ENCODE measurements around the gene SKI. TPM values are rescaled to one million over a fixed set of nuclear protein-coding genes. Genes with fewer than 3 reads are reported as not detected.

Gene SKI
- total RNA-seq, 1 experiment from 2014 or later: 89.5 TPM

DNA sequence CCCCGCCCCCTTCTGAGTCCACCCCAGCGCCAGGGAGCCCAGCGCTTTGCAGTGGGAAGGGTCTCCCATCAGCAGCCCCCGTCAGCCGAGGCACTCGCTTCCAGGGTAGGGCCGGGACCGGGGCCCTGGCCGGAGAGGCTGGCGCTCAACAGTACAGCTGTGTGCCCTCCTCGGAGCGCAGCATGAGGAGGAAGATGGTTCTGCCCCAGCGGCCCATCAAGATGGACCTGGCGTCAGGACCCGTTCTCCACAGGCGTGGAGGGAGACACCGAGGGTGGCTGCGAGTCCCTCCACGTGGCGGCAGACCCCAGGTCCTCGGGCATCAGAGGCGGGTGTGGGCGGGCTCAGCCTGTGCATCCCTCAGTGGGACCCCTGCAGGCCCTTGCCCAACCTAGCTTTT, 109.0 kb downstream of the SKI start:
- Histone ChIP-seq H3T11ph (ENCODE audit: low read length) (no peak overlapping the region), H2BK15ac (ENCODE audit: low read depth, low read length) (no peak overlapping the region), H4K5ac (ENCODE audit: insufficient read length, low read depth, low read length) (no peak overlapping the region), H3K23me2 (ENCODE audit: insufficient read length, low read depth, low read length, poor library complexity, severe bottlenecking) (no peaks in the 10 kb centered on the region), H2BK5ac (ENCODE audit: insufficient read length, low read length) (no peak overlapping the region), H3K18ac (ENCODE audit: insufficient read length, low read depth, low read length) (no peak overlapping the region), H3K79me1 (ENCODE audit: insufficient read depth, low read depth, low read length, poor library complexity, severe bottlenecking) (no peaks in the 10 kb centered on the region), H2AK5ac (ENCODE audit: insufficient read length, low read length) (no peak overlapping the region), H2BK12ac (ENCODE audit: insufficient read length, low read depth, low read length) (no peak overlapping the region), H3K27ac (ENCODE audit: insufficient read length, low read depth, low read length) (no peak overlapping the region), H3K23ac (ENCODE audit: insufficient read length, low read depth, low read length) (no peak overlapping the region), H3K4ac (ENCODE audit: low read depth, low read length) (no peak overlapping the region), H3K9ac (ENCODE audit: extremely low read depth, insufficient read length, low read length) (no peak overlapping the region), H3K79me2 (ENCODE audit: insufficient read depth, low read length) (no peaks in the 10 kb centered on the region), H3K27me3 (ENCODE audit: insufficient read depth, low read length) (no peaks in the 10 kb centered on the region), H4K91ac (ENCODE audit: insufficient read length, low read depth, low read length) (no peak overlapping the region), H2BK120ac (ENCODE audit: low read depth, low read length, poor library complexity, severe bottlenecking) (no peak overlapping the region), H3K56ac (ENCODE audit: insufficient read length, low read depth, low read length) (no peak overlapping the region), H3K4me1 (ENCODE audit: insufficient read depth, low read length) (no peaks in the 10 kb centered on the region), H2AFZ (ENCODE audit: low read length) (no peak overlapping the region), H3K9me3 (ENCODE audit: control insufficient read depth, low read depth, low read length) (no peaks in the 10 kb centered on the region), H4K8ac (replicated peaks; ENCODE audit: insufficient read length, low read depth, low read length) (no peak overlapping the region), H4K20me1 (ENCODE audit: control insufficient read depth, insufficient read depth, insufficient read length) (no peaks in the 10 kb centered on the region), H3K14ac (ENCODE audit: insufficient read depth, low read length) (no peak overlapping the region; the same call in 1 of the 2 replicates), H3K4me2 (ENCODE audit: insufficient read depth, insufficient read length, low read length) (no peak overlapping the region), H2BK20ac (ENCODE audit: low read depth, low read length, poor library complexity, severe bottlenecking) (no peak overlapping the region)
- Mint-ChIP-seq H3K27me3 (ENCODE audit: low read depth) (no peaks in the 10 kb centered on the region), H3K4me1 (peaks cover 0 to 10% of the 10 kb centered on the region in 2 experiments; a peak in 2 of 4 replicates), H3K9me3 (peaks cover 4% of the 10 kb centered on the region in 2 experiments; a peak in 1 of 5 replicates), H3K36me3 (ENCODE audit: insufficient read depth in 1 of 3, low read depth in 3 of 3) (0 out of 7 replicates have a peak, but pooled peaks cover 0 to under 1% (median 0%) of the 10 kb centered on the region in 3 experiments), H3K4me3 (no peak overlapping the region), H3K27ac (no peak overlapping the region)
- DNase-seq: no peak
- no peak for TF ChIP-seq CTCF (conservative IDR thresholded peaks at IDR 0.05)
- WGBS (ENCODE audit: extremely low coverage, insufficient read length, low lambda C conversion rate): no CpG with 5 or more reads among the region's 23 CpGs
